Activated T-helper 1 cell treated with anti-CD3 and anti-CD28 coated beads, Interleukin-12 subunit alpha, Interleukin-12 subunit beta, Interleukin-2, Interleukin-4 antibody, amounts not matched to agents 30 ng/mL and 10 ng/mL and 1 ng/mL, durations not matched to agents 14 hours and 24 hours and 36 hours (primary cell): ENCODE measurements around the gene DET1. TPM values are rescaled to one million over a fixed set of nuclear protein-coding genes. Genes with fewer than 3 reads are reported as not detected.

Experiments used
- DNase-seq: peaks from one replicate; pipeline ENCODE4 v3.0.0; 2021; ENCODE audit warnings: low spot score
- H3K27ac Mint-ChIP-seq: one replicate; pipeline ENCODE4 v1.8.0; 2021; ENCODE audit warnings: mild to moderate bottlenecking, mixed read lengths
- H3K27me3 Mint-ChIP-seq: one replicate; pipeline ENCODE4 v1.8.0; 2022; ENCODE audit warnings: mild to moderate bottlenecking, moderate library complexity, mixed read lengths; ENCODE audit not compliant: insufficient read depth
- H3K36me3 Mint-ChIP-seq: one replicate; pipeline ENCODE4 v1.8.0; 2021; ENCODE audit warnings: low read depth, mixed read lengths
- H3K4me1 Mint-ChIP-seq: one replicate; pipeline ENCODE4 v1.8.0; 2021; ENCODE audit warnings: low read depth, mixed read lengths
- H3K4me3 Mint-ChIP-seq: one replicate; pipeline ENCODE4 v1.8.0; 2021; ENCODE audit warnings: mild to moderate bottlenecking, moderate library complexity, mixed read lengths
- H3K9me3 Mint-ChIP-seq: one replicate; pipeline ENCODE4 v1.8.0; 2021; ENCODE audit warnings: mixed read lengths
- intact Hi-C: fragments of 100-400 bp; cut with micrococcal nuclease; formaldehyde crosslinking; loops from one replicate; pipeline ENCODE4 v1.15.1; 2024
- total RNA-seq: library from RNA; stranded (reverse); gene quantifications from 2 replicates; pipeline ENCODE4 v1.2.3, GENCODE V29; 2022

The DET1 gene
- total RNA-seq, 1 donor from 2014 or later, result 1.4 TPM

- H3K27ac Mint-ChIP-seq, result no peak overlapping the region
- no peaks in the 10 kb centered on the region for H3K27me3 Mint-ChIP-seq
- peaks cover 3% of the 10 kb centered on the region for H3K36me3 Mint-ChIP-seq
- DNase-seq, result no peak
- H3K4me3 Mint-ChIP-seq, result no peak overlapping the region
- H3K4me1 Mint-ChIP-seq, result peaks cover 12% of the 10 kb centered on the region
- no peaks in the 10 kb centered on the region for H3K9me3 Mint-ChIP-seq
- intact Hi-C loops, result no loop called here
Measured at GRCh38 chr15:88509321-88509720, 37.2 kb downstream of the DET1 start.

- H3K9me3 Mint-ChIP-seq, result no peaks in the 10 kb centered on the region
- H3K4me3 Mint-ChIP-seq, result no peak overlapping the region
- intact Hi-C loops, result no loop called here
- peaks cover 12% of the 10 kb centered on the region for H3K4me1 Mint-ChIP-seq
- DNase-seq, result no peak
- H3K36me3 Mint-ChIP-seq, result peaks cover 3% of the 10 kb centered on the region
- H3K27me3 Mint-ChIP-seq, result no peaks in the 10 kb centered on the region
- H3K27ac Mint-ChIP-seq, result no peak overlapping the region
Measured at GRCh38 chr15:88506628-88507027, 39.9 kb downstream of the DET1 start.

DNA sequence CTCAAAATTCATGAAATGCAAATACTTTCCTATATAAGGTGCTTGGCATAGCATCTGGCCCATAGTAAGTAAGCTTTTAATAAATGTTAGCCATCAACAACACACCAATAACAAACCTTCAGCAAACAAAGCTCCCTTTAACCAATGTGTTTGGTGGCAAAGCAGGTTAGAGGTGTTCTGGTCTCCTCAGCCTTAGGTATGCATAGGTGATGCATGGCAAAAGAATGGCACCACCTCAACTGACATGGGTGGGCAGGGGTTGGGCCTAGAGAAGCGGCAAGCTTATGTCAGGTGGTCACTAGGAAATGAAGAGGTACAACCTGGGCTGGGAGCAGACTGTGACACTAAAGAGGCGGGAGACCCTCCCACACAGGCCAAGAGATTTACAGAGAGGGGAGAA lies 40.8 kb downstream of the DET1 start:
- Mint-ChIP-seq H3K27ac (no peak overlapping the region), H3K4me1 (peaks cover 12% of the 10 kb centered on the region), H3K36me3 (no peaks in the 10 kb centered on the region), H3K4me3 (no peak overlapping the region), H3K9me3 (no peaks in the 10 kb centered on the region), H3K27me3 (no peaks in the 10 kb centered on the region)
- DNase-seq, result no peak
- intact Hi-C loops, result no loop called here

DNA sequence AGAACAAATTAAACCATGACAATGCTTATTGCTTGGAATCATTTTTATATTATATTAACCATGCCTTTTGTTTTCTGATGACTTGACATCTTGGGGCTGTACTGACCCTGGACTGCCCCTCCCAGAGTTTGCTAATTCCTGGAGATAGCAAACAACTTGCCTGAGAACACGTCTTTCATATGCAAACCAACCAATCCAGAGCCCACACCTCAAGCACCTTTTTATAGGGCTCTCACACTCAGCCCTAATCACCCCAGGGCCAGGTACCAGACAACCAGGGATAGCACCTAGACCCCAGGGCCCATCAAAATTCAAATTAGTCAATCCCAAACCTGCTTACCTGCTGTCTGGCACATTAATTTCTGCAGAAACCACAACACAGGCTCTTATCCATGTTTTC lies 42.0 kb downstream of the DET1 start:
- peaks cover 3% of the 10 kb centered on the region for H3K4me1 Mint-ChIP-seq
- no peak overlapping the region for H3K27ac Mint-ChIP-seq
- H3K9me3 Mint-ChIP-seq, result no peaks in the 10 kb centered on the region
- no peak overlapping the region for H3K4me3 Mint-ChIP-seq
- H3K27me3 Mint-ChIP-seq, result no peaks in the 10 kb centered on the region
- no peaks in the 10 kb centered on the region for H3K36me3 Mint-ChIP-seq
- intact Hi-C loops, result no loop called here
- DNase-seq, result no peak

DNA sequence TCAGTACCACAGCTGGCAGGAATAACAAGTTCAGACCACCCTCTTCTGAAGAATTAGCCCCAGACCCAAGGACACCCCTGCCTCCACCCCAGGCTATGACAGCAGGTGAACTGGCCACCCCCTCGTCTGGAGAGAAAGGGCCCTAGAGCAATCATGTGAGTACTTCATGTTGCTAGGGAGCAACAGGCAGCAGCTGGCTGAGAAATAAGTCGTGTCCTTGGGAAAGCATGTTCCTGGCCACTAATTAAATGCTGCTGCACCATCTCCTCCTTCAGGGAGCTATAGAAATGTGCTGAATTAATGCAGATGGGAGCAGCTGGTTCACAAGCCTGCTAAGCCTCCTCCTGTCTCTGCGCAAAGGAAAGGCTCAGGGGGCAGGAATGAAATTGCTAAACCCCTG lies 47.5 kb downstream of the DET1 start:
- no peak for DNase-seq
- Mint-ChIP-seq H3K4me1 (no peaks in the 10 kb centered on the region), H3K27me3 (no peaks in the 10 kb centered on the region), H3K4me3 (no peak overlapping the region), H3K36me3 (no peaks in the 10 kb centered on the region), H3K9me3 (no peaks in the 10 kb centered on the region), H3K27ac (no peak overlapping the region)
- intact Hi-C loops, result no loop called here

GRCh38 chr15:88497109-88497765 lies 49.2 kb downstream of the DET1 start:
- H3K9me3 Mint-ChIP-seq, result no peaks in the 10 kb centered on the region
- no peak for DNase-seq
- no peak overlapping the region for H3K27ac Mint-ChIP-seq
- H3K27me3 Mint-ChIP-seq, result no peaks in the 10 kb centered on the region
- H3K4me1 Mint-ChIP-seq, result no peaks in the 10 kb centered on the region
- intact Hi-C loops, result no loop called here
- no peaks in the 10 kb centered on the region for H3K36me3 Mint-ChIP-seq
- no peak overlapping the region for H3K4me3 Mint-ChIP-seq

DNA sequence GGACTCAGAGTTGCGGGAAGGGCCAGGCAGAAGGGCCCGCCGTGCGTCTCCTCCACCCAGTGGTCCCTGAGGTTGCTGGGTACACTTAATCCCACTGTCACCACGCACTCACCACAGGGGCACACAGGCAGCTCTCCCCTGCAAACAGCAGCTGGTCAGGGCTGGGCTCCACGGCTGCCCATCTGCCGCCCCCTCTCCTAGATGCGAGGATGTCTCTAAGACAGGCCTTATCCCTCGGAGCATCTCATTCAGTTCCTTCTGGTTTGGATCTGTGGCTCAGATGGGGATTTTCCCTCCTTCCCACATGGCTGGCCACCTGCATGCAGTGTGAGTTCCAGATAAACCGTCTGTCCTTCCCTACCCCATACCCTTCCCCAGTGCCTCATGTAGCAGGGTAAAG lies 52.6 kb downstream of the DET1 start:
- intact Hi-C loops, result no loop called here
- no peaks in the 10 kb centered on the region for H3K27me3 Mint-ChIP-seq

GRCh38 chr15:88491158-88491557 lies 55.3 kb downstream of the DET1 start:
- H3K4me3 Mint-ChIP-seq, result no peak overlapping the region
- H3K27ac Mint-ChIP-seq, result no peak overlapping the region

More for the DNA sequence above, 52.6 kb downstream of the DET1 start:
- no peaks in the 10 kb centered on the region for H3K4me1 Mint-ChIP-seq
- no peak overlapping the region for H3K27ac Mint-ChIP-seq
- H3K36me3 Mint-ChIP-seq, result no peaks in the 10 kb centered on the region
- DNase-seq, result no peak
- H3K9me3 Mint-ChIP-seq, result no peaks in the 10 kb centered on the region
- no peak overlapping the region for H3K4me3 Mint-ChIP-seq

DNA sequence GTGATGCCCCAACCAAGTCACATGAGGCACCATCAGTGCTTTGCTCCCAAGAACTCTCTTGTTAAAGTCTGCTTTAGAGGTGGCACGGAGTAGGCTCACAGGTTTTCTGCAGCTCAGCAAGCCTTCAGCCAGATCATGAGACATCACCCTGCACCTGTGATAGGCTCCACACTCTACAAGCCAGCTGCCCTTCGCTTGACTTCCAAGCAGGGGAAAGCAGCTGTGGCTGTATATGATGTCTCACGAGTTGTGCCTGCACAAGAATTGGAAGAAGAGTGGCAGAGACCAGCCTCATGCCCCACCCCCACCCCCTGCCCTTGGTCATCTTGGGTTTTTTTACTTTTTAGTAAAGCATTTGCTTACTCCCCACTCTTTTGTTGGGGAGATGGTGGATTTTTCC lies 56.4 kb downstream of the DET1 start:
- Mint-ChIP-seq H3K4me3 (no peak overlapping the region), H3K4me1 (no peaks in the 10 kb centered on the region), H3K27me3 (no peaks in the 10 kb centered on the region), H3K9me3 (no peaks in the 10 kb centered on the region), H3K36me3 (no peaks in the 10 kb centered on the region), H3K27ac (no peak overlapping the region)
- DNase-seq, result no peak
- intact Hi-C loops, result no loop called here

More at GRCh38 chr15:88491158-88491557, 55.3 kb downstream of the DET1 start:
- Mint-ChIP-seq H3K36me3 (no peaks in the 10 kb centered on the region), H3K4me1 (no peaks in the 10 kb centered on the region), H3K9me3 (no peaks in the 10 kb centered on the region), H3K27me3 (no peaks in the 10 kb centered on the region)
- intact Hi-C loops, result no loop called here
- DNase-seq, result no peak

DNA sequence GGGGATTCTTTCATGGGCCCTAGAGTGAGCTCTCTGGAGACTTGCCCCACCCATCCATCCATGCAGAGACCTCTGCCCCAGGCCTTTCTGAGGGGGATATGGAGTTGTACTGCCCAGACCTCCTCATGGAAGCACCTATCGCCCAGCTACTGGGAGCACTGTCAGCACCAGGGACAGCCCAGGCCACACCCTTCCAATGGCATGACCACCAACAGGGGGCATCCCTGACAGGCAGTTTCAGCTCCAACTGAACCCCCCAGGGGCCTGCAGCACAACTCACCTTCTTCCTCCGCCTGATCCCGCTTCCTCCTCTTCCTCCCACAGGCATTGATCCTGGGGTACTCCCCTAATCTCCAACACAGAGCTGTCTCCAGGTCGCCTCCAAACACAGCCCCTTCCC lies 57.2 kb downstream of the DET1 start:
- DNase-seq, result no peak
- H3K27me3 Mint-ChIP-seq, result no peaks in the 10 kb centered on the region
- no peak overlapping the region for H3K27ac Mint-ChIP-seq
- intact Hi-C loops, result no loop called here
- H3K4me1 Mint-ChIP-seq, result no peaks in the 10 kb centered on the region
- no peaks in the 10 kb centered on the region for H3K9me3 Mint-ChIP-seq
- no peaks in the 10 kb centered on the region for H3K36me3 Mint-ChIP-seq
- H3K4me3 Mint-ChIP-seq, result no peak overlapping the region

DNA sequence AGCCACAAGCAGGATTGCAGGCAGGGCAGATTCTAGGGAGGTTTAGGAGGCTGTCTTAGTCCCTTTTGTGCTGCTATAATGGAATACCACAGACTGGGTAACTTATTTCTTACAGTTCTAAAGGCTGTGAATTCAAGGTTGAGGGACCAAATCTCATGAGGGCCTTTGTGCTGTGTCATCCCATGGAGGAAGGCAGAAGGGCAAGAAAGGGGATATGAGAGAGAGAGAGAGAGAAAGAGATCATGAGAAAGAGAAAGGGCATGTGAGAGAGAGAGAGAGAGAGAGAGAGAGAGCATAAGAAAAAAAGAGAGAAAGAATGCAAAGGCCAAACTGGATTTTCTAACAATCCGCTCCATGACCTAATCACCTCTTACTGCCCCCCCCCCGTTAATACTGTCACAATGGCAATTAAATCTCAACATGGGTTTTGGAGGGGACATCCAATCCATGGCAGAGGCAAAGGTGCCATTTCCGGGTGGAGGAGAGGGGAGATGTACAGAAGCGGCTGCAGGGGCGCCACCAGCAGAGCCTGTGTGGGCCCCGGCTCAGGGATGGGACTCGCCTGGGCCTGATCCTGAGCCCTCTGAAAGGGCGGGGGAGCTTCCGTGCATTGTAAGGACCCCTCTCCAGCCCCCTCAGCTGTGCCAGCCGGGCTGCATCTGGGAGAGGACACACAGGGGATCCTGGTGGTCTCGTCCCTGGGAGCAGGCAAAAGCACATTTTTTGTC lies 58.5 kb downstream of the DET1 start:
- no peaks in the 10 kb centered on the region for H3K9me3 Mint-ChIP-seq
- no peaks in the 10 kb centered on the region for H3K4me1 Mint-ChIP-seq
- H3K36me3 Mint-ChIP-seq, result no peaks in the 10 kb centered on the region
- no peaks in the 10 kb centered on the region for H3K27me3 Mint-ChIP-seq
- H3K27ac Mint-ChIP-seq, result no peak overlapping the region
- intact Hi-C loops, result no loop called here
- no peak for DNase-seq
- no peak overlapping the region for H3K4me3 Mint-ChIP-seq

DNA sequence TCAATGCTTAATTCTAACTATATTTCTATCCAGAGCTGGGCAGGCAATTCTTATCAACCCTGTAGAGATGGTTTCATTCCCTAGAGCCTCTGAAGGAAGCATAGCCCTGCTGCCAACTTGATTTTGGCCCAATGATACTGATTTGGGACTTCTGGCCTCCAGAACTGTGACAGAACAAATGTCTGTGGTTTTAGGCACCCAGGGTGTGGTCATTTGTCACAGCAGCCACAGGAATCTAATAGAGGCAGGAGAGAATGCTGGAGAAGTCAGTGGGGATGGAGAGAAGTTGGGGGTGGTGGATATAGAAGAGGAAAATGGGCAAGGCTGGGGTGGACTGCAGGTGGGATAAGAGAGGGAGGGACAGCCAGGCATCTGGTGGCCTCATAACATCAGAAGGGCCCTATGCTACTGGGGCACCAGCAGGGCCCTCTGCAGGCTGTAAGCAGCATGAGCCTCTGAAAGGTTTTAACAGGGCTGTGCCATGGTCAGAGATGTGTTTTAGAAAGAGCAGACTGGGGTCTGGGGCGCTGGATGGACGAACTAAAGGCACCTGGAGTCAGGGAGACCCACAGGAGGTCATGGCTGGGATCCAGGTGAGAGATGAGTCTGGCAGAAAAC lies 59.2 kb downstream of the DET1 start:
- Mint-ChIP-seq H3K4me3 (no peak overlapping the region), H3K4me1 (no peaks in the 10 kb centered on the region), H3K9me3 (no peaks in the 10 kb centered on the region), H3K36me3 (no peaks in the 10 kb centered on the region), H3K27ac (no peak overlapping the region), H3K27me3 (no peaks in the 10 kb centered on the region)
- no peak for DNase-seq
- intact Hi-C loops, result no loop called here

DNA sequence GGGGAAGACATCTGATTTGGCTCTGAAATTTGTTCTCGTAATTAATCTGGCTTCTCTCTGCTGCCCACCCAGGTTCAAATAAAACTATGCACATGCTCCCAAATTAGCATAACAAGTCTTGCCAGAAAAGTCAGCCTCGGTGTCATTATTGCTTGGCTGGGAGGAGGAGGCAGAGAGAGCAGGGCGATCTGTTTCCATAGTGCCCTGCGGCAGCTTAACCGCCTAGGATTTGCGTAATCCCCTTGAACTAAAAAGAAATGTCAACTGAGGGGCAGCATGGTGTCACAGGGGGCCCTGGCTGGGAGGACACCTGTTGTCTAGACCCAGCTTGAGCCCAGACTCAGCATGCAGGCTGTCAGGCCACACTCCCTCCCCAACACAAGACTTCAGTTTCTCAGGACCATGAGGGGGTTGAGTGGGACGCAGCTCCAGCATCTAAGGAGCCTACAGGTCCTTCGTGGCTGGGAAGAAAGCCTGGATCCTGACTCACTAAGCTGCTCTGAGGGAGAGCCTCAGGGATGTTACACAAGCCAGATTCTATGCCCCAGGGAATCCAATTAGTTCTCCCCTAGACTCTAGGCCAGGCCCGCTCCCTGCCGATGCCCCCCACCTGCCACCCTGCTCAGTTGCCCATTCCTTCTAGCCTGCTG lies 61.7 kb downstream of the DET1 start:
- H3K36me3 Mint-ChIP-seq, result no peaks in the 10 kb centered on the region
- no peaks in the 10 kb centered on the region for H3K9me3 Mint-ChIP-seq
- intact Hi-C loops, result no loop called here

More for the DNA sequence above, 61.7 kb downstream of the DET1 start:
- H3K27me3 Mint-ChIP-seq, result no peaks in the 10 kb centered on the region
- no peak overlapping the region for H3K27ac Mint-ChIP-seq
- no peak overlapping the region for H3K4me3 Mint-ChIP-seq
- no peaks in the 10 kb centered on the region for H3K4me1 Mint-ChIP-seq
- no peak for DNase-seq
